ENCODE results near the gene SEMA3G.

Gene SEMA3G

DNA sequence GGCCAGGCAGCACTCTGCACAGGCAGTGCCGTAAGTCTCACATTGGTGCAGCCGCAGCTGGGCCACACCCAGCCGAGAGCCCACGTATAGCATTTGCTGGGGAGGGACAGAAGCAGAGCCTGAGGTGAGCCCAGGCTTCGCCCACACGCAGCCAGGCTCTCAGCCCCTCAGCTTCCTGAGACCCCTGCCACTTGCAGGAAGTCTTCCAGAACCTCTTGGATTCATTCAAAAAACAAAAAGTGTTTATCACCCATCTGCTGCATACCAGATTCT, 6.9 kb downstream of the SEMA3G start:
- Histone ChIP-seq H3K27ac (ENCODE audit: low read depth, low read length) (no peak overlapping the region), H3K36me3 (ENCODE audit: control insufficient read depth, low read length) (no peaks in the 10 kb centered on the region), H3K4me3 (ENCODE audit: low read length) (no peak overlapping the region), H4K20me1 (ENCODE audit: control insufficient read depth, insufficient read depth, low read depth, low read length) (no peaks in the 10 kb centered on the region), H3K4me2 (ENCODE audit: low read length) (no peak overlapping the region), H3K27me3 (ENCODE audit: control insufficient read depth, low read length) (peaks cover 12% of the 10 kb centered on the region; the same call in 1 of the 2 replicates), H3F3A (ENCODE audit: control insufficient read depth, insufficient read depth) (no peaks in the 10 kb centered on the region), H3K79me2 (ENCODE audit: control insufficient read depth, low read length) (no peaks in the 10 kb centered on the region), H3K9me3 (ENCODE audit: control insufficient read depth, insufficient read depth, low read length) (no peaks in the 10 kb centered on the region), H3K4me1 (ENCODE audit: control insufficient read depth, low read length) (no peaks in the 10 kb centered on the region), H3K9me2 (replicated peaks; ENCODE audit: control insufficient read depth, low read length) (no peaks in the 10 kb centered on the region)
- no peak for TF ChIP-seq EZH2phosphoT487 (IDR thresholded peaks at IDR 0.05; ENCODE audit: borderline replicate concordance, low read length)
- TF ChIP-seq, protein P1, sequence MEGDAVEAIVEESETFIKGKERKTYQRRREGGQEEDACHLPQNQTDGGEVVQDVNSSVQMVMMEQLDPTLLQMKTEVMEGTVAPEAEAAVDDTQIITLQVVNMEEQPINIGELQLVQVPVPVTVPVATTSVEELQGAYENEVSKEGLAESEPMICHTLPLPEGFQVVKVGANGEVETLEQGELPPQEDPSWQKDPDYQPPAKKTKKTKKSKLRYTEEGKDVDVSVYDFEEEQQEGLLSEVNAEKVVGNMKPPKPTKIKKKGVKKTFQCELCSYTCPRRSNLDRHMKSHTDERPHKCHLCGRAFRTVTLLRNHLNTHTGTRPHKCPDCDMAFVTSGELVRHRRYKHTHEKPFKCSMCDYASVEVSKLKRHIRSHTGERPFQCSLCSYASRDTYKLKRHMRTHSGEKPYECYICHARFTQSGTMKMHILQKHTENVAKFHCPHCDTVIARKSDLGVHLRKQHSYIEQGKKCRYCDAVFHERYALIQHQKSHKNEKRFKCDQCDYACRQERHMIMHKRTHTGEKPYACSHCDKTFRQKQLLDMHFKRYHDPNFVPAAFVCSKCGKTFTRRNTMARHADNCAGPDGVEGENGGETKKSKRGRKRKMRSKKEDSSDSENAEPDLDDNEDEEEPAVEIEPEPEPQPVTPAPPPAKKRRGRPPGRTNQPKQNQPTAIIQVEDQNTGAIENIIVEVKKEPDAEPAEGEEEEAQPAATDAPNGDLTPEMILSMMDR (IDR thresholded peaks at IDR 0.05; ENCODE audit: low read depth, low read length, poor library complexity, severe bottlenecking): no peak

DNA sequence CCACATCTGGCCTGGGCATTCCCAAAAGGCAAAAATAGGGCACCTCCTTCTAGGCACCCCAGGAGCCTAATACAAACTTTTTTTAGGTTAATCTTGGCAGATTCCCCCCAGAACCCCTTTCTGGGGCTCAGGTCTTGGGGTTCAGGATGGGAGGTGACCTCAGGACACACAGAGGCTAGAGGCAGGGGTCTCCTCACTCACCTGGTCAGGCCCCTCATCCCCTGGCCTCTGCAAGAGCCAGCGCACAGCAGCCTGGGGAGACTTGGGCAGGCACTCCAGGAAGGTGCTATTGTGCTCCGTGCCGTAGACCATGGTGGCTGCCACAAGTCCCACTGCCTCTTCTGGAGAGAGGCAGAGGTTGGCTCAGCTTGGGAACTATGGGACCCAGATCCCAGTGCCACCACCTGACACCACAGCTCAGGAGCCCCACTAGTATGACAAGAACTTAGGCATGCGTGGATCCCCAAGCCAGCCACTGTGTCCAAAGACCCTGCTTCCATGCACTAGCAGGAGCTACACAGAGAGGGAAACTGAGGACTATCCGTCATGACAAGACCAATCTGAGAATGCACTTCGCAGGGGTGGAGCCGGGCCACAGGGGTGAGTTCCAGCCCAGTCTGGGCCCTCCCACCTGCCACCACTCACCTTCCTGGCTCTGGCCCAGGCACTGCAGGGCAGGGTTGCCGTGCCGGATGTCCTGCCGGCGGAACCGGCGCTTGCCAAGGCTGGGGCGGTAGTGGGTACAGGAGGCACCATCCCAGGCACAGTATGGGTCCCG, 7.4 kb downstream of the SEMA3G start:
- Histone ChIP-seq H4K20me1 (ENCODE audit: control insufficient read depth, insufficient read depth, low read depth, low read length) (no peaks in the 10 kb centered on the region), H3K27ac (ENCODE audit: low read depth, low read length) (no peak overlapping the region), H3K27me3 (ENCODE audit: control insufficient read depth, low read length) (peaks cover 12% of the 10 kb centered on the region; the same call in 1 of the 2 replicates), H3K9me2 (replicated peaks; ENCODE audit: control insufficient read depth, low read length) (no peaks in the 10 kb centered on the region), H3K4me1 (ENCODE audit: control insufficient read depth, low read length) (no peaks in the 10 kb centered on the region), H3K4me2 (ENCODE audit: low read length) (no peak overlapping the region), H3K79me2 (ENCODE audit: control insufficient read depth, low read length) (no peaks in the 10 kb centered on the region), H3K36me3 (ENCODE audit: control insufficient read depth, low read length) (no peaks in the 10 kb centered on the region), H3F3A (ENCODE audit: control insufficient read depth, insufficient read depth) (no peaks in the 10 kb centered on the region), H3K9me3 (ENCODE audit: control insufficient read depth, insufficient read depth, low read length) (no peaks in the 10 kb centered on the region), H3K4me3 (ENCODE audit: low read length) (no peak overlapping the region)
- no peak for TF ChIP-seq EZH2phosphoT487 (IDR thresholded peaks at IDR 0.05; ENCODE audit: borderline replicate concordance, low read length)
- TF ChIP-seq, protein P1 (IDR thresholded peaks at IDR 0.05; ENCODE audit: low read depth, low read length, poor library complexity, severe bottlenecking): no peak

DNA sequence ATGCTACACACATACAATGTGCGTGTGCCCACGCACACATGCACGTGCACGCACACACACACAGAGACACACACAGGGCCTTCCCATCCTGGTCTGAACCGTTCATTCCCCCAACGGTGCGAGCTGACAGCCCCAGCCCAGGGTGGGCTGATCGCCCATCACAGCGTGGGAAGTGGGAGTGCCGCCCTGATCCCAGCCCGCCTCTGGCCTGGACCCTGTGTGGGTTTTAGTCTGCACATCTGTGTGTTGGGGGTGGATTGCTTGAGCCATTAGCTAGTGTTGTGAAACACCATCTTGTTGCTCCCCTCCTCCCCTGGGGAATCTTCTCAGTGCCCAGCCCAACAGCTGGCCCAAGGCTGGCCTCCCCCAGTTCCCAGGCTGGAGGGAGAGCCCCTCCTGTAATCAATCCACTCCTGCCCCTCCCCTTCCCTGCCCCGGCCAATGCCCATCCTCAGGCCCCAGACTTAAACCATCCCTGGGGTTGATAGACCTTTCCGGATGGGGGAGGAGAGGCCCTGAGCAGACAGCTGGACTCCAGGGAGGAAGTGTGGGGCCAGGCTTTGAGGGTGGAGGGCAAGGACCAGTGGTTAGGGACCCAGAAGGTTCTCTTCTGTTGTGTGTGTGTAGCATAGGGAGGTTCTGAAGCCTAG, 8.3 kb downstream of the SEMA3G start:
- Histone ChIP-seq H3K36me3 (ENCODE audit: control insufficient read depth, low read length) (no peaks in the 10 kb centered on the region), H3K27me3 (ENCODE audit: control insufficient read depth, low read length) (peaks cover 12% of the 10 kb centered on the region; the same call in 1 of the 2 replicates), H4K20me1 (ENCODE audit: control insufficient read depth, insufficient read depth, low read depth, low read length) (no peaks in the 10 kb centered on the region), H3K4me1 (ENCODE audit: control insufficient read depth, low read length) (no peaks in the 10 kb centered on the region), H3K4me2 (ENCODE audit: low read length) (no peak overlapping the region), H3K9me3 (ENCODE audit: control insufficient read depth, insufficient read depth, low read length) (no peaks in the 10 kb centered on the region), H3K27ac (ENCODE audit: low read depth, low read length) (no peak overlapping the region), H3K79me2 (ENCODE audit: control insufficient read depth, low read length) (no peaks in the 10 kb centered on the region), H3K4me3 (ENCODE audit: low read length) (no peak overlapping the region), H3F3A (ENCODE audit: control insufficient read depth, insufficient read depth) (no peaks in the 10 kb centered on the region), H3K9me2 (replicated peaks; ENCODE audit: control insufficient read depth, low read length) (no peaks in the 10 kb centered on the region)
- TF ChIP-seq EZH2phosphoT487 (IDR thresholded peaks at IDR 0.05; ENCODE audit: borderline replicate concordance, low read length): no peak
- TF ChIP-seq, protein P1 (IDR thresholded peaks at IDR 0.05; ENCODE audit: low read depth, low read length, poor library complexity, severe bottlenecking): no peak
